HG03432 (cell line): ENCODE measurements around the gene APOBEC3C.
"Not testable (repeated sequence)": the region's sequence is repeated elsewhere in the genome, so short reads cannot be mapped to it uniquely, and the experiment has no call there.

Source experiments
- ATAC-seq: cut with Tn5 transposase; IDR thresholded peaks from one replicate; pipeline ENCODE4 v1.9.1; 2021; ENCODE audit warnings: mild to moderate bottlenecking, moderate library complexity; ENCODE audit not compliant: unreplicated experiment

The APOBEC3C gene

GRCh38 chr22:39055658-39056057, 41.6 kb downstream of the APOBEC3C start:
- ATAC-seq: no peak

DNA sequence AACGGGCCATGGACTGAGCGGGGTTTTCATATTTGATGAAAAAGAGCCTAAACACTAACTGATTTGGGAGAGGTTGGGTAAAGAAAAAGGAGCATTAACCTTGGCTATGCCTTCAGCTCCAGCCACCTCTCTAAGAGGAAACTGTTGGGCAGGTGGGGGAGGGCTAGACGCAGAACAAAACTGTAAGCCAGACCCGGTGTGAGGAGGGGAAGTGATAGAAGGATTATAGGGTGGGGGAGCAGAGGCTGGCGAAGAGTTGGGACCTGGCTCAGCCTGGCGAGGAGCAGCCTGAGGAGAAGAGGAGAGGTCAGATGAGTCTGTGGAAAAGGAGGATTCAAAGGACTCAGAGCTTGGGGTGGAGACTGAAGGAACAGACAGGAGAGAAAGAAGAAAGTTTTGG, 47.2 kb downstream of the APOBEC3C start:
- not testable (repeated sequence) for ATAC-seq

DNA sequence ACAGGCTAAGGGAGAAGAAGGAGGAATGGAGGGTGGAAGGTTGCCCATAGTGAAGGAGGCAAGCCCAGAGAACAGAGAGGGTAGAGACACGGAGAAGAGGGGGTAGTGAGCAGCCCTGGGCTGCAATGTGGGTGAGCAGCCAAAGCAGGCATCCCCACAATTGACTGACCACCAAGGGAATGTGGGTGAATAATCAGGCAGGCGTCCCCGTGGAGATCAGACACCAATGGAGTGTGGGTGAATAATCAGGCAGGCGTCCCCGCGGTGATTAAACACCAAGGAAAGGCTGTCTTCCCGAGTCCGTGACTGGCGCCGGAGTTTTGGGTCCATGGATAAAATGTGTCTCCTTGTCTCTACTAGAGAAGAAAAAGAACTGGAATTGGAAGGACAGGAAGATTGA, 47.9 kb downstream of the APOBEC3C start:
- not testable (repeated sequence) for ATAC-seq

GRCh38 chr22:39063904-39064303, 49.8 kb downstream of the APOBEC3C start:
- ATAC-seq: not testable (repeated sequence)

DNA sequence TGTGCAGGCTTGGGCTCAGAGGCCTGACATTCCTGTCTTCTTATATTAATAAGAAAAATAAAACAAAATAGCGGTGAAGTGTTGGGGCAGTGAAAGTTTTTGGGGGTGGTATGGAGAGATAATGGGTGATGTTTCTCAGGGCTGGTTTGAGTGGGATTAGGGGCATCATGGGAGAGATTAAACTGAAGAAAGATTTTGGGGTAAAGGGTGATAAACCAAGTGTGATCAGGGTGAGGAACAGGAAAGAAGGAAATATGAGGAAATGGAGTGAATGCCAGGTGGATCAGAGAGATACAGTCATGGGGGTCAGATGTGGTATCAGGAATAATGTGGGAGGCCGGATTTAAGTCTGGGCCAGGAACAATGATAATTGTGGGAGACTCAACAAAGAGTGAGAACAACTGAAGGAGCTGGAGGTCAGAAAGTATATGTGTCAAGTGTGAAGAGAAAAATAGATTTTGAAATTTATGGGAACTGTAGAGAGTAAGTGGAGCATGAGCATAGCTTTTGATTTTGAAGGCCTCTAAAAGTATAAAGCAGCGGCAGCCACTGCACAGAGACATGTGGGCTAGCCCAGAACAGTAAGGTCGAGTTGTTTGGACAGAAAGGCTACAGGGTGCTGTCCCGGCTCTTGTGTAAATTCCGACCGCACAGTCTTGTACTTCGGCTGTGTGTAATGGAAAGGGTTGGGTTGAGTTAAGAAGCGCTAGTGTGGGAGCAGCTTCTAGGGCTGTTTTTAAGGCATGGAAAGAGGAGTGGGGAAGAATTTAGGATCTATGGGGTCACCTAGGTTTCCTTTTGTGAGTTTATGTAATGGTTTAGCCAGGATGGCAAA, 52.6 kb downstream of the APOBEC3C start:
- ATAC-seq: peak; percentile 39

GRCh38 chr22:39068033-39068785, 54.2 kb downstream of the APOBEC3C start:
- no peak for ATAC-seq
